ENCODE results near the gene CORO2A. TPM values are rescaled to one million over a fixed set of nuclear protein-coding genes. Genes with fewer than 3 reads are reported as not detected.

Gene CORO2A
- total RNA-seq, 2 experiments from 2014 or later = 6.8 to 8.5 TPM

DNA sequence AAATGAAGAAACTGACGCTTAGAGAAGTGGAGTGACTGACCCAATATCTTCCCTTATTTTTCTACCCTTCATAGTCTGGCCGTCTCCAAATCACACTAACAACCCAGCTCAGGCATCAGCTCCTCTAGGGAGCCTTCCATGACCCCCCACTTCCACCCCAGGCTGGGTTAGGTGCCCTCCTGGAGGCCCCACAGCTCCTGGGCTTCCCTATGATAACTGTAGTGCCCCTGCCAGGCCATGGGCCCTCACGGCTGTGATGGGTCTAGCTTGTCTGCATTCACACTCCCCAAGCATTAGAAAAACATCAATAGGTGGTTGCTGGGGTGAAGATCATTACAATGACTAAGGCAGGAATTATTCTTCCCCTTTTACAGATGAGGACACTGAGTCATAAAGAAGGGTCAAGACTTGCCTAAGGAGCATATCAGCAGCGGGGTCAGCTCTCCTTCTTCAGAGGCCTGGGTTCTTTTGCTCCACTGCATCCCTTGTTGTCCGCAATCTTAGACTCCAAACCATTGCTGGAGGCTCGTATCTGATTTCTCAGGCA lies 7.3 kb downstream of the CORO2A start:
- peaks cover 3% of the 10 kb centered on the region for H3K36me3 ChIP-seq (ENCODE audit: insufficient read depth, low read length)
- ChIA-PET CTCF (no interaction called here), POLR2A (interaction anchor here (1.6 kb wide), 1 partner anchor 65 kb away, joined by 3 read pairs; no protein-coding TSS in a partner anchor)
- H3K27ac ChIP-seq (ENCODE audit: low read depth in 1 of 2, low read length in 2 of 2) = no peak overlapping the region
- peaks cover 64% of the 10 kb centered on the region for H3K4me1 Mint-ChIP-seq (ENCODE audit: low read depth)
- H3K4me3 ChIP-seq (ENCODE audit: low read length) = no peak overlapping the region
- TF ChIP-seq, protein P1, sequence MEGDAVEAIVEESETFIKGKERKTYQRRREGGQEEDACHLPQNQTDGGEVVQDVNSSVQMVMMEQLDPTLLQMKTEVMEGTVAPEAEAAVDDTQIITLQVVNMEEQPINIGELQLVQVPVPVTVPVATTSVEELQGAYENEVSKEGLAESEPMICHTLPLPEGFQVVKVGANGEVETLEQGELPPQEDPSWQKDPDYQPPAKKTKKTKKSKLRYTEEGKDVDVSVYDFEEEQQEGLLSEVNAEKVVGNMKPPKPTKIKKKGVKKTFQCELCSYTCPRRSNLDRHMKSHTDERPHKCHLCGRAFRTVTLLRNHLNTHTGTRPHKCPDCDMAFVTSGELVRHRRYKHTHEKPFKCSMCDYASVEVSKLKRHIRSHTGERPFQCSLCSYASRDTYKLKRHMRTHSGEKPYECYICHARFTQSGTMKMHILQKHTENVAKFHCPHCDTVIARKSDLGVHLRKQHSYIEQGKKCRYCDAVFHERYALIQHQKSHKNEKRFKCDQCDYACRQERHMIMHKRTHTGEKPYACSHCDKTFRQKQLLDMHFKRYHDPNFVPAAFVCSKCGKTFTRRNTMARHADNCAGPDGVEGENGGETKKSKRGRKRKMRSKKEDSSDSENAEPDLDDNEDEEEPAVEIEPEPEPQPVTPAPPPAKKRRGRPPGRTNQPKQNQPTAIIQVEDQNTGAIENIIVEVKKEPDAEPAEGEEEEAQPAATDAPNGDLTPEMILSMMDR (IDR thresholded peaks at IDR 0.05) = no peak
- H3K9me3 Mint-ChIP-seq = no peaks in the 10 kb centered on the region
- H3K36me3 Mint-ChIP-seq (ENCODE audit: low read depth) = no peaks in the 10 kb centered on the region
- H3K27me3 ChIP-seq (ENCODE audit: control insufficient read depth in 1 of 2, insufficient read depth in 2 of 2, low read length in 2 of 2) = no peaks in the 10 kb centered on the region
- no peaks in the 10 kb centered on the region for H3K27me3 Mint-ChIP-seq
- H3K4me1 ChIP-seq (ENCODE audit: insufficient read depth, low read length) = peaks cover 21% of the 10 kb centered on the region
- ATAC-seq (ENCODE audit: poor library complexity) = no peak
- no peak overlapping the region for H3K4me3 Mint-ChIP-seq
- no peak overlapping the region for H3K27ac Mint-ChIP-seq
- intact Hi-C loops (cut with DNase I, micrococcal nuclease) = no loop called here
- H3K9me3 ChIP-seq (ENCODE audit: control insufficient read depth in 1 of 2, insufficient read depth in 1 of 2, low read length in 2 of 2) = no peaks in the 10 kb centered on the region
- DNase-seq = no peak

- Mint-ChIP-seq H3K27ac (no peak overlapping the region), H3K4me3 (no peak overlapping the region), H3K4me1 (ENCODE audit: low read depth) (peaks cover 65% of the 10 kb centered on the region), H3K36me3 (ENCODE audit: low read depth) (no peaks in the 10 kb centered on the region), H3K9me3 (no peaks in the 10 kb centered on the region), H3K27me3 (no peaks in the 10 kb centered on the region)
- Histone ChIP-seq H3K27me3 (ENCODE audit: control insufficient read depth in 1 of 2, insufficient read depth in 2 of 2, low read length in 2 of 2) (no peaks in the 10 kb centered on the region), H3K36me3 (ENCODE audit: insufficient read depth, low read length) (peaks cover 3% of the 10 kb centered on the region), H3K4me1 (ENCODE audit: insufficient read depth, low read length) (peaks cover 26% of the 10 kb centered on the region), H3K27ac (ENCODE audit: low read depth in 1 of 2, low read length in 2 of 2) (no peak overlapping the region), H3K9me3 (ENCODE audit: control insufficient read depth in 1 of 2, insufficient read depth in 1 of 2, low read length in 2 of 2) (no peaks in the 10 kb centered on the region), H3K4me3 (ENCODE audit: low read length) (no peak overlapping the region)
- TF ChIP-seq, protein P1 (IDR thresholded peaks at IDR 0.05) = no peak
- ATAC-seq (ENCODE audit: poor library complexity) (no peak), DNase-seq (no peak)
- intact Hi-C loops (cut with DNase I, micrococcal nuclease) = no loop called here
- ChIA-PET CTCF (interaction anchor here (0.6 kb wide), 1 partner anchor 262 kb away, joined by 4 read pairs; no protein-coding TSS in a partner anchor), POLR2A (interaction anchor here (1.6 kb wide), 1 partner anchor 64 kb away, joined by 3 read pairs; no protein-coding TSS in a partner anchor)
Observed at GRCh38 chr9:98184326-98184725, 8.1 kb downstream of the CORO2A start.

GRCh38 chr9:98182889-98183599 lies 9.4 kb downstream of the CORO2A start:
- H3K9me3 Mint-ChIP-seq = no peaks in the 10 kb centered on the region
- peaks cover 3% of the 10 kb centered on the region for H3K36me3 ChIP-seq (ENCODE audit: insufficient read depth, low read length)
- POLR2A ChIA-PET = no interaction called here
- TF ChIP-seq, protein P1 (IDR thresholded peaks at IDR 0.05) = no peak
- DNase-seq (no peak), ATAC-seq (ENCODE audit: poor library complexity) (no peak)
- H3K27ac Mint-ChIP-seq = no peak overlapping the region
- H3K9me3 ChIP-seq (ENCODE audit: control insufficient read depth in 1 of 2, insufficient read depth in 1 of 2, low read length in 2 of 2) = no peaks in the 10 kb centered on the region
- H3K27ac ChIP-seq (ENCODE audit: low read depth in 1 of 2, low read length in 2 of 2) = no peak overlapping the region
- H3K4me1 Mint-ChIP-seq (ENCODE audit: low read depth) = peaks cover 60% of the 10 kb centered on the region
- H3K4me3 Mint-ChIP-seq = no peak overlapping the region
- no peak overlapping the region for H3K4me3 ChIP-seq (ENCODE audit: low read length)
- H3K27me3 ChIP-seq (ENCODE audit: control insufficient read depth in 1 of 2, insufficient read depth in 2 of 2, low read length in 2 of 2) = no peaks in the 10 kb centered on the region
- peaks cover 23% of the 10 kb centered on the region for H3K4me1 ChIP-seq (ENCODE audit: insufficient read depth, low read length)
- H3K36me3 Mint-ChIP-seq (ENCODE audit: low read depth) = no peaks in the 10 kb centered on the region
- CTCF ChIA-PET = no interaction called here
- intact Hi-C loops (cut with DNase I, micrococcal nuclease) = no loop called here
- no peaks in the 10 kb centered on the region for H3K27me3 Mint-ChIP-seq
